NT2/D1 (cell line): ENCODE data around the gene MAGI3.
A peak's percentile ranks its signal among the peaks of the same experiment; 100 is the strongest.

Experiments used
- DNase-seq: peaks from one replicate; pipeline ENCODE4 v3.0.0-alpha.2; 2011; ENCODE audit warnings: low read depth, low spot score
- H3K27me3 ChIP-seq: 2 replicates; pipeline ENCODE4 v1.6.0; 2011; ENCODE audit warnings: mild to moderate bottlenecking; ENCODE audit not compliant: insufficient read length, insufficient read depth
- H3K36me3 ChIP-seq: 2 replicates; pipeline ENCODE4 v1.6.1; 2011; ENCODE audit warnings: mild to moderate bottlenecking, low read length, mixed read lengths; ENCODE audit not compliant: insufficient read depth, insufficient read length
- H3K4me1 ChIP-seq: 2 replicates; pipeline ENCODE4 v1.5.1; 2011; ENCODE audit not compliant: insufficient read depth, insufficient read length
- H3K4me3 ChIP-seq: 2 replicates; pipeline ENCODE4 v1.5.1; 2011; ENCODE audit warnings: low read depth; ENCODE audit not compliant: insufficient read length
- H3K9ac ChIP-seq: 2 replicates; pipeline ENCODE4 v1.6.0; 2011; ENCODE audit warnings: low read depth; ENCODE audit not compliant: insufficient read length
- H3K9me3 ChIP-seq: 2 replicates; pipeline ENCODE4 v1.5.1; 2011; ENCODE audit warnings: mild to moderate bottlenecking, low read length; ENCODE audit not compliant: insufficient read depth
- SUZ12 ChIP-seq: IDR thresholded peaks from 2 replicates; pipeline ENCODE4 v1.6.1; 2011; ENCODE audit not compliant: insufficient read length, insufficient read depth; ENCODE audit errors: extremely low read depth
- YY1 ChIP-seq: IDR thresholded peaks from 2 replicates; pipeline ENCODE4 v1.6.1; 2011; ENCODE audit not compliant: insufficient read length, insufficient read depth
- ZNF274 ChIP-seq: IDR thresholded peaks from 2 replicates; pipeline ENCODE4 v1.6.1; 2011; ENCODE audit warnings: mild to moderate bottlenecking, low read depth, low read length

The MAGI3 gene

DNA sequence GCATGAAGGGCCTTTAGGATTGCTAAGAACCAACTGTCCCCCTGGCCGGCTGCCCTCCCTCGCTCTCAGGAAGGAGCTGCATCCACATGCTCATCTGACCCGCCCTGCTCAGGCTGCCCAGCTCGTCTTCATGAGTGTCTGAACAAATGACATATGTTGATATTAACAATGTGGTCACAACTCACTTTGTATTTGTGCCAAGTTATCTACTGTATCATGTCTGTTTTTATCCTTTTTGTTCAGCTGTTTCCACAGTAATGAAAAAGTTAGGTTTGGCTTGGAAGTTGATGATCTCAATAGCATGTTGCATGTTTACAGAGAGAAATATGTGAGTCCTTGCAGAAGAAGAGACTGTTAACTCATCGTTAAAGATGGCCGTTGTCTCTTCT, 293.8 kb downstream of the MAGI3 start:
- peaks cover 3% of the 10 kb centered on the region for H3K4me1 ChIP-seq
- peaks cover 5% of the 10 kb centered on the region for H3K36me3 ChIP-seq
- no peak overlapping the region for H3K9ac ChIP-seq
- H3K4me3 ChIP-seq, result no peak overlapping the region
- TF ChIP-seq YY1 (no peak), ZNF274 (no peak), SUZ12 (no peak)
- no peaks in the 10 kb centered on the region for H3K9me3 ChIP-seq
- H3K27me3 ChIP-seq, result no peaks in the 10 kb centered on the region
- DNase-seq, result no peak

GRCh38 chr1:113686891-113687618, 296.7 kb downstream of the MAGI3 start:
- no peaks in the 10 kb centered on the region for H3K9me3 ChIP-seq
- H3K27me3 ChIP-seq, result no peaks in the 10 kb centered on the region
- no peaks in the 10 kb centered on the region for H3K4me1 ChIP-seq
- peaks cover 11% of the 10 kb centered on the region for H3K36me3 ChIP-seq
- H3K4me3 ChIP-seq, result no peak overlapping the region
- TF ChIP-seq YY1 (no peak), SUZ12 (no peak), ZNF274 (no peak)
- DNase-seq, result no peak
- H3K9ac ChIP-seq, result no peak overlapping the region

- no peaks in the 10 kb centered on the region for H3K27me3 ChIP-seq
- no peaks in the 10 kb centered on the region for H3K4me1 ChIP-seq
- peaks cover 6% of the 10 kb centered on the region for H3K36me3 ChIP-seq
- no peak for TF ChIP-seq SUZ12
- TF ChIP-seq ZNF274, result no peak
- no peak for TF ChIP-seq YY1
- DNase-seq, result no peak
- H3K4me3 ChIP-seq, result no peak overlapping the region
- H3K9ac ChIP-seq, result no peak overlapping the region
- peaks cover 19% of the 10 kb centered on the region for H3K9me3 ChIP-seq
Observed at GRCh38 chr1:113691184-113691583, 300.9 kb downstream of the MAGI3 start.

DNA sequence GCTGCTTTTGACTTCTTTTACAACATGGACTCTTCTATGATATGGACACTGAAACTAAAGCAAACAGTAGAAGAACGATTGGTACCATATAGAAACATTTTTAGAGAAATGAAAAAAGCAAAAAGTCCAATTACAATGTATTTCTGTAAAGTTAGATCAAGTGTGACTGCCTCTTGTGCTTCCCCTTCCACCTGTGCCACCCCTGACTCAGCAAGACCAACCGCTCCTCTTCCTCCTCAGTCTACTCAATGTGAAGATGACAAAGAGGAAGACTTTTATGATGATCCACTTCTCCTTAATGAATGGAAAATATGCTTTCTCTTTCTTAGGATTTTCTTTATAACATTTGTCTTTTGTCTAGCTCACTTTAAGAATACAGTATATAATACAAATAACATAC, 302.0 kb downstream of the MAGI3 start:
- Histone ChIP-seq H3K4me1 (no peaks in the 10 kb centered on the region), H3K9me3 (peaks cover 20% of the 10 kb centered on the region), H3K27me3 (no peaks in the 10 kb centered on the region), H3K36me3 (peaks cover 8% of the 10 kb centered on the region), H3K4me3 (no peak overlapping the region), H3K9ac (no peak overlapping the region)
- DNase-seq, result no peak
- TF ChIP-seq YY1 (no peak), ZNF274 (no peak), SUZ12 (no peak)

- no peaks in the 10 kb centered on the region for H3K4me1 ChIP-seq
- peaks cover 20% of the 10 kb centered on the region for H3K9me3 ChIP-seq
- peaks cover 10% of the 10 kb centered on the region for H3K36me3 ChIP-seq
- H3K4me3 ChIP-seq, result no peak overlapping the region
- no peak for DNase-seq
- TF ChIP-seq SUZ12 (no peak), ZNF274 (no peak), YY1 (no peak)
- no peaks in the 10 kb centered on the region for H3K27me3 ChIP-seq
- H3K9ac ChIP-seq, result no peak overlapping the region
Observed at GRCh38 chr1:113692824-113693431, 302.6 kb downstream of the MAGI3 start.

GRCh38 chr1:113694910-113695309, 304.6 kb downstream of the MAGI3 start:
- Histone ChIP-seq H3K4me3 (no peak overlapping the region), H3K36me3 (peaks cover 14% of the 10 kb centered on the region), H3K27me3 (no peaks in the 10 kb centered on the region), H3K4me1 (no peaks in the 10 kb centered on the region), H3K9ac (no peak overlapping the region), H3K9me3 (peaks cover 20% of the 10 kb centered on the region)
- DNase-seq, result no peak
- TF ChIP-seq YY1 (no peak), ZNF274 (no peak), SUZ12 (no peak)

DNA sequence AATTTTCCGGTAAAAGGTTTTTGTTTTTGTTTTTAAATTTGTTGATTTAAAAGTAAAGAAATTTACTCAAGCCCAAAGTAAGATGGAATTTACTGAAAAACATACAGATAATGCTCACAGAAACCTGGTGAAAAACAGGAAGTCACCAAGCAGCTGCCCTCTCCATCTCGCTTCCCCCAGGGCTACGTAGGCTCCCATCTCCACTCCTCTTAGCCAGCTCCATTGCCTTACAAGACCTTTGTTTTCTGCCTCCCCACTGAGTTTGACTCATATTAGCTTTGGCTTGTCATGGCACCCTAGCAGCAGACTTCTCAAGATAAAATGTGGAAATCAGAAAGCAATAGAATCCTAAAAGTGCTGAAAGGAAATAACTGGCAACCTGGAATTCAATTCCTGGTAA, 311.1 kb downstream of the MAGI3 start:
- peaks cover 28% of the 10 kb centered on the region for H3K36me3 ChIP-seq
- no peaks in the 10 kb centered on the region for H3K27me3 ChIP-seq
- no peaks in the 10 kb centered on the region for H3K4me1 ChIP-seq
- peak; percentile 52 for DNase-seq
- TF ChIP-seq SUZ12 (no peak), YY1 (no peak), ZNF274 (no peak)
- no peaks in the 10 kb centered on the region for H3K9me3 ChIP-seq
- no peak overlapping the region for H3K9ac ChIP-seq
- H3K4me3 ChIP-seq, result no peak overlapping the region
